HG03095 (cell line): ENCODE measurements around the gene DSG2.

ENCODE experiments used
- ATAC-seq: cut with Tn5 transposase; IDR thresholded peaks from one replicate; pipeline ENCODE4 v1.9.1; 2021; ENCODE audit warnings: moderate library complexity; ENCODE audit not compliant: unreplicated experiment

Gene DSG2

GRCh38 chr18:31583185-31583854 is 85.3 kb downstream of the DSG2 start:
- no peak for ATAC-seq

GRCh38 chr18:31585991-31586390 is 88.0 kb downstream of the DSG2 start:
- ATAC-seq, result no peak

- no peak for ATAC-seq
These were observed 88.6 kb downstream of the DSG2 start for GRCh38 chr18:31586616-31587015.

DNA sequence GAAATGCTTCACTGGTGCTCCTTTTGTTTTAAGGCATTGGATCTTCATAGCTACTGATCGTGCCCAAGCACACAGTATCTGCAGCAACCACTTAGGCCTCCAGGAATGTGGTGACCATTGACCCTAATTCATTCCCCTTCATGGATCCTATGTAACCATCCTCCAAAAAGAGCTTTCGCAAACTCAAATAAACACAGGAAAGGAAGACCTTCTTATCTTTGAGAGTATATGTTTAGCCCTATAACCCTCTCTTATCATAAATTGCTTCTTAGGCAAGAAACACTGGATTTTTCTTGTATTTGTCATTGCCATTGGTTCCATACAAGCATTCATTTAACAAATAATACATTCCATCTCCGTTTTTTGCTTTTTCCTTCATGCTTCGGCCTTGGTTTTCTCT is 89.6 kb downstream of the DSG2 start:
- no peak for ATAC-seq

- no peak for ATAC-seq
These were observed 92.6 kb downstream of the DSG2 start for GRCh38 chr18:31590570-31590969.

DNA sequence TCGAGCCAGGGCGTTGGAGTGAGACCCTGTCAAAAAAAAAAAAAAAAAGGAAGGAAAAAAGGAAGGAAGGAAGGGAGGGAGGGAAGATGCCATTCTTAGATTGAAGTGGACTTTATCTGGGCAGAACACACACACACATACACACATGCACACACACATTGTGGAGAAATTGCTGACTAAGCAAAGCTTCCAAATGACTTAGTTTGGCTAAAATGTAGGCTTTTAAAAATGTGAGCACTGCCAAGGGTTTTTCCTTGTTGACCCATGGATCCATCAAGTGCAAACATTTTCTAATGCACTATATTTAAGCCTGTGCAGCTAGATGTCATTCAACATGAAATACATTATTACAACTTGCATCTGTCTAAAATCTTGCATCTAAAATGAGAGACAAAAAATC is 93.1 kb downstream of the DSG2 start:
- no peak for ATAC-seq

DNA sequence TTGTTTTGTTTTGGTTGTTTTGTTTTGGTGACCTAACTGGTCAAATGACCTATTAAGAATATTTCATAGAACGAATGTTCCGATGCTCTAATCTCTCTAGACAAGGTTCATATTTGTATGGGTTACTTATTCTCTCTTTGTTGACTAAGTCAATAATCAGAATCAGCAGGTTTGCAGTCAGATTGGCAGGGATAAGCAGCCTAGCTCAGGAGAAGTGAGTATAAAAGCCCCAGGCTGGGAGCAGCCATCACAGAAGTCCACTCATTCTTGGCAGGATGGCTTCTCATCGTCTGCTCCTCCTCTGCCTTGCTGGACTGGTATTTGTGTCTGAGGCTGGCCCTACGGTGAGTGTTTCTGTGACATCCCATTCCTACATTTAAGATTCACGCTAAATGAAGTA is 93.7 kb downstream of the DSG2 start, which contains the start of gene TTR:
TSS of gene TTR (plus strand) at position 250 of the 400 bp plus-strand sequence. CDS start at position 276, 26 bp downstream.
- no peak for ATAC-seq

- ATAC-seq, result no peak
These were observed 94.7 kb downstream of the DSG2 start for GRCh38 chr18:31592506-31593157.

DNA sequence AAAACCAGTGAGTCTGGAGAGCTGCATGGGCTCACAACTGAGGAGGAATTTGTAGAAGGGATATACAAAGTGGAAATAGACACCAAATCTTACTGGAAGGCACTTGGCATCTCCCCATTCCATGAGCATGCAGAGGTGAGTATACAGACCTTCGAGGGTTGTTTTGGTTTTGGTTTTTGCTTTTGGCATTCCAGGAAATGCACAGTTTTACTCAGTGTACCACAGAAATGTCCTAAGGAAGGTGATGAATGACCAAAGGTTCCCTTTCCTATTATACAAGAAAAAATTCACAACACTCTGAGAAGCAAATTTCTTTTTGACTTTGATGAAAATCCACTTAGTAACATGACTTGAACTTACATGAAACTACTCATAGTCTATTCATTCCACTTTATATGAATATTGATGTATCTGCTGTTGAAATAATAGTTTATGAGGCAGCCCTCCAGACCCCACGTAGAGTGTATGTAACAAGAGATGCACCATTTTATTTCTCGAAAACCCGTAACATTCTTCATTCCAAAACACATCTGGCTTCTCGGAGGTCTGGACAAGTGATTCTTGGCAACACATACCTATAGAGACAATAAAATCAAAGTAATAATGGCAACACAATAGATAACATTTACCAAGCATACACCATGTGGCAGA is 97.3 kb downstream of the DSG2 start:
- no peak for ATAC-seq

GRCh38 chr18:31596081-31596872 is 98.3 kb downstream of the DSG2 start:
- no peak for ATAC-seq

DNA sequence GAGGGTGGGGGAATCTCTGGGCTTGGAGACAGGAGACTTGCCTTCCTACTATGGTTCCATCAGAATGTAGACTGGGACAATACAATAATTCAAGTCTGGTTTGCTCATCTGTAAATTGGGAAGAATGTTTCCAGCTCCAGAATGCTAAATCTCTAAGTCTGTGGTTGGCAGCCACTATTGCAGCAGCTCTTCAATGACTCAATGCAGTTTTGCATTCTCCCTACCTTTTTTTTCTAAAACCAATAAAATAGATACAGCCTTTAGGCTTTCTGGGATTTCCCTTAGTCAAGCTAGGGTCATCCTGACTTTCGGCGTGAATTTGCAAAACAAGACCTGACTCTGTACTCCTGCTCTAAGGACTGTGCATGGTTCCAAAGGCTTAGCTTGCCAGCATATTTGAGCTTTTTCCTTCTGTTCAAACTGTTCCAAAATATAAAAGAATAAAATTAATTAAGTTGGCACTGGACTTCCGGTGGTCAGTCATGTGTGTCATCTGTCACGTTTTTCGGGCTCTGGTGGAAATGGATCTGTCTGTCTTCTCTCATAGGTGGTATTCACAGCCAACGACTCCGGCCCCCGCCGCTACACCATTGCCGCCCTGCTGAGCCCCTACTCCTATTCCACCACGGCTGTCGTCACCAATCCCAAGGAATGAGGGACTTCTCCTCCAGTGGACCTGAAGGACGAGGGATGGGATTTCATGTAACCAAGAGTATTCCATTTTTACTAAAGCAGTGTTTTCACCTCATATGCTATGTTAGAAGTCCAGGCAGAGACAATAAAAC is 100.2 kb downstream of the DSG2 start:
- no peak for ATAC-seq
